MG63 (cell line): ENCODE data around the gene PRPF19. TPM values are rescaled to one million over a fixed set of nuclear protein-coding genes. Genes with fewer than 3 reads are reported as not detected.

Experiments
- DNase-seq: peaks from one replicate; pipeline ENCODE4 v3.0.0-alpha.2; 2020
- H3K27me3 ChIP-seq: fragments of 250-450 bp; sonication (Bioruptor Pico); 2 replicates; pipeline ENCODE4 v1.5.1; 2020; ENCODE audit warnings: mild to moderate bottlenecking, moderate library complexity
- H3K36me3 ChIP-seq: fragments of 250-450 bp; sonication (Bioruptor Pico); 2 replicates; pipeline ENCODE4 v1.5.1; 2020; ENCODE audit warnings: mild to moderate bottlenecking, moderate library complexity
- H3K4me3 ChIP-seq: fragments of 250-450 bp; sonication (Bioruptor Pico); 2 replicates; pipeline ENCODE4 v1.5.1; 2020; ENCODE audit warnings: mild to moderate bottlenecking, moderate library complexity
- H3K9me3 ChIP-seq: fragments of 250-450 bp; sonication (Bioruptor Pico); 2 replicates; pipeline ENCODE4 v1.5.1; 2020; ENCODE audit warnings: mild to moderate bottlenecking, moderate library complexity
- total RNA-seq: library from RNA; depleted of rRNA; stranded (reverse); fragments of >200 nt; shearing (Covaris generic); gene quantifications from 2 replicates; pipeline ENCODE4 v1.2.3, GENCODE V29; 2014; ENCODE audit warnings: low replicate concordance; rRNA removed

PRPF19 gene
- total RNA-seq, result 94.4 and 98.0 TPM in 2 replicates

DNA sequence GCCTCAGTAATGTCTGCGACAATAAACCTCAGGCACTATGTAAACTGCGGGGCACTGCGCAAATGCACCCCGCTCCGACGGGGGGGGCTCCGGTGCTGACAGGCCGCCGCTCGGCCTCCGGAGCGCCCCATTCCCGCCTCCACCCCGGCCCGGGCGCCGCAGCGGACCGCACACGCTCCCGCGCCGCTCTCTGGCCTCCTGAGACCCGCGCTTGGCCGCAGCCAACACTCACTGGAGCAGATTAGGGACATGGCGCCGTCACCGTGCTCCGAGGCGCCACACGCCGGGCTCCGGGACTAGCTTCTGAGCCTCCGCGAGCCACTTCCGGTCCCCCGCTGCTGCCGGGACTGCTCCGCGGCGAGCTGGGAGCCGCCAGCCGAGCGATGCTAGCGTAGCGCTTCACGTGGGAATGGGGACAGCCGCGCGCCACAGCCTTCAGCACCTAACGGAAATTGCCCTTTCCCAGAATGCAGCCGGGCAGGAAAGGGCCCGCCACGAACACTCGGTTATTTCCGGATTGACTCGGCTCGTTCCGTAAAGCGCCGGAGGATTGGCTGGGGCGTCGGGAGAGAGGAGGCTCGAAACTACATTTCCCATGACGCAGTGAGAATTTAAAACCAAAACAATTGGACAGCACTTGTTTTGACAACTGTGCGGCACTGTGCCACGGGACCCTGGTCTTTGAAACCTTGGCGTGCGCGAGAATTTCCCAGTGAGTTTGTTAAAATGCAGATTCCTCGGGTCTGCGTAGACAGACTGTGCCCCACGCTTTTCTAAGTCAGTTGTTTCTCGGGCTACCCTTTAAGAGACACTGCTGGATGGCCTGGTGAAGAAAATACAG, at the start of gene PRPF19:
PRPF19 (minus strand) TSS at position 454 of the 841 bp plus-strand sequence; CDS start at position 251, 203 bp downstream.
- Histone ChIP-seq H3K4me3 (peak within 1 kb of the TSS; percentile 97), H3K27me3 (no peaks in the 10 kb centered on the region; the same call in 1 of the 2 replicates), H3K36me3 (peaks cover 37% of the 10 kb centered on the region), H3K9me3 (no peaks in the 10 kb centered on the region)
- DNase-seq, result peak; percentile 93

GRCh38 chr11:60955571-60955970, 49.2 kb upstream of the PRPF19 start:
- DNase-seq, result no peak
- Histone ChIP-seq H3K27me3 (no peaks in the 10 kb centered on the region), H3K4me3 (no peak overlapping the region), H3K9me3 (no peaks in the 10 kb centered on the region), H3K36me3 (no peaks in the 10 kb centered on the region)

- H3K36me3 ChIP-seq, result no peaks in the 10 kb centered on the region
- no peak for DNase-seq
- H3K4me3 ChIP-seq, result no peak overlapping the region
- no peaks in the 10 kb centered on the region for H3K9me3 ChIP-seq
- H3K27me3 ChIP-seq, result no peaks in the 10 kb centered on the region
Observed at GRCh38 chr11:60954421-60954820, 48.0 kb upstream of the PRPF19 start.

- no peak for DNase-seq
- no peaks in the 10 kb centered on the region for H3K27me3 ChIP-seq
- H3K36me3 ChIP-seq, result no peaks in the 10 kb centered on the region
- H3K4me3 ChIP-seq, result no peak overlapping the region
- H3K9me3 ChIP-seq, result no peaks in the 10 kb centered on the region
Observed at GRCh38 chr11:60953781-60954180, 47.4 kb upstream of the PRPF19 start.

DNA sequence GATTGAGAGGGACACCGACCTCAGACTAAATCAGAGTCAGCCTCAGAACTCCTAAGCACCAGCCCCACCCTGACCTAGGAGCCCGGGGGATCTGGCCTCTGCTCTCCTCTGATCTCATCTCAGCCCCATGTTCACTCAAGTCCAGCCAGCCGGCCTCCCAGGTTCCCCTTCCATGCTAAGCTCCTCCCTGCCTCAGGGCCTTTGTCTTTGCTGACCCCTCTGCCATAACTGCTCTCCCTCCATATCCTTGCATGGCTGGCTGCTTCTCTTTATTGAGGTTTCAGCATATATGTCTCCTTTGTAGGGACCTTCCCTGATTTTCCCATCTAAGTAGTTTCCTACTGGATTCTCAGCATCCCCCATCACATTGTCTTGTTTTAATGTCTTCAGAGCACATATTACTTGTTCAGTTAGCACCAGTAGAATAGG, 46.4 kb upstream of the PRPF19 start:
- no peak for DNase-seq
- H3K27me3 ChIP-seq, result no peaks in the 10 kb centered on the region
- H3K4me3 ChIP-seq, result no peak overlapping the region
- H3K9me3 ChIP-seq, result no peaks in the 10 kb centered on the region
- H3K36me3 ChIP-seq, result no peaks in the 10 kb centered on the region

DNA sequence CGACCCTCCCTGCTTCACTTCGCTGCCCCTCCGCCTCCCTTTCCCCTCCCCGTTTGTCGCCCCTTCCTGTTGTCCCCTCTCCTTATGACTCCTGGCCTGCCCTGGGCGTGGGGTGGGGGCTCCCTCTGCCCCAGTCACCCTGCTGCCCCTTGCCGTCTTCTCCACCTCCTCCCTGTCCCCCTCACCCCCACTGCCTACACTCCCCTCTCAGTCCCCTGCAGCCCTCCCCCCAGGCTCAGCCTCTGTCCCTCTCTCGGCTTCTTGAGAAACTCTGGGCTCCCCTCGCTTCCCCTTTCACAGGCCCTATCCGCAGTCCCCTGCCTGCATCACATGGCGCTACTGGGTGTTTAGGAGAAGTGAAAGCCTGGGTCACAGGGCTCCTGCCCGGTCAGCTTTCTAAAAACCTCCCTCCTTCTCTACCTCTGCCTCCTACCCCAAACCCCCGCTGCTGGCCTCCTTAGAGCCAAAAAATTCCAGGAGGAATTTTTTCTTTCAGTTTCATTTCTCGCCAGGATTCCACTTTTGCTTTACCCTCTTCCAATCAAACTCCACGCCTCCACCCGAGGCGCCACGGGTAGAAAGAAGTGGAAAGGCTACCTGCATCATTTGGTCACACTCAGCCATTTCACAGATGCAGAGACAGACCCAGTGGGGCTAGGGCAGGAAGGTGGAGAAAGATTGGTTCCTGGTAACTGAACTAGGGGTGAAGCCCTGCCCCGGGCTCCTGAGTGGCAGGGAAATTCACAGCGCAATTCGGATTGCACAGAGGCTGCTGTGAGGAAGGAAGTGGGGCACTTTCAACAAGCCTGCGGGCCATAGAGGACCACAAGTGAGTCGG, 45.7 kb upstream of the PRPF19 start, which contains the start of gene SLC15A3:
SLC15A3 (minus strand) TSS at position 273 of the 838 bp plus-strand sequence. CDS start 625 bp downstream, outside the sequence.
- no peak for DNase-seq
- Histone ChIP-seq H3K36me3 (no peaks in the 10 kb centered on the region), H3K4me3 (no peak within 1 kb of the TSS), H3K9me3 (no peaks in the 10 kb centered on the region), H3K27me3 (no peaks in the 10 kb centered on the region)

DNA sequence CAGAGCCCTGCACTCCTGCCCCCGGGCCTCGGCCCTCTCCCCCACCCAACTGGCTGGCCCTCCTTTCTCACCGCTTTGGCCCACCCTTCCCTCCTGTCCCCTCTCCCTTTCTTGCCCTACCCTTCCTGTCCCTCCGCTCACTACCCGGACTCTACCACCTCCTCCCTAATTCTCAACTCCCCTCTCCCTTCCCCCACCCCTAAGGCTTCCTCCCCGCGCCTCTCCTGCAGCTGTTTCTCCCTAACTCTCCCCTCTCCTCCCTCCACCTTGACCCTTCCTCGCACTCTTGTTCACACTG, 45.2 kb upstream of the PRPF19 start:
- DNase-seq, result no peak
- Histone ChIP-seq H3K36me3 (no peaks in the 10 kb centered on the region), H3K27me3 (no peaks in the 10 kb centered on the region), H3K4me3 (no peak overlapping the region), H3K9me3 (no peaks in the 10 kb centered on the region)

DNA sequence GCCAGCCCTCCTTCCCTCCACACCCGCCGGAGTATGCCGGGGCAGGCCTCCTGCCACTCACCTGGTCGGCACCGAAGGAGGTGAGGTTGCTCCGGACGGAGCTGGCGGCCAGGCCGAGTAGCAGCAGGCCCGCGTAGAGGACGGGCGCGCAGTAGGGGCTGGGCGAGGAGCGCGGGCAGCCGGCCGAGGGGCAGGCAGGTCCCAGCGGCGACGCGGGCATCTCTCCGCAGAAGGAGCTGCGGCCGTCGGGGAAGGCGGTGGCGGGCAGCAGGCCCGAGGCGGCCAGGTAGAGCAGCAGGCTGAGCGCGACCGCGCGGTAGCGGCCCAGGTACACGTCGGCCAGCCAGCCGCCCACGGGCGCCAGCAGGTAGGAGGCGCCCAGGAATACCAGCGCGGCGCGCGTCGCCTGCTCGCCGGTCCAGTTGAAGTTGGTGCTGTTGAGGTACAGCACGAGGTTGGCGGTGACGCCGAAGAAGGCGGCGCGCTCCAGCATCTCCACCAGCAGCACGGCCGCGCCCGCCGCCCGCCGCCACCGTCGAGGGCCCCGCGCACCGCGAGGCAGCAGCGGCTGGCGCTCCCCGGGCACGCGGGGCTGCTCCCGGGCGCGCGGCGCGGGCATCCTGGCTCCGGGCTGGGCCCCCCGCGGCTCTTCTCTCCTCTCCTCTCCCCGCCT, 44.7 kb upstream of the PRPF19 start:
- Histone ChIP-seq H3K4me3 (no peak overlapping the region), H3K27me3 (no peaks in the 10 kb centered on the region), H3K9me3 (no peaks in the 10 kb centered on the region), H3K36me3 (no peaks in the 10 kb centered on the region)
- no peak for DNase-seq

GRCh38 chr11:60950024-60950423, 43.6 kb upstream of the PRPF19 start:
- Histone ChIP-seq H3K36me3 (no peaks in the 10 kb centered on the region), H3K9me3 (no peaks in the 10 kb centered on the region), H3K27me3 (no peaks in the 10 kb centered on the region), H3K4me3 (no peak overlapping the region)
- DNase-seq, result no peak

DNA sequence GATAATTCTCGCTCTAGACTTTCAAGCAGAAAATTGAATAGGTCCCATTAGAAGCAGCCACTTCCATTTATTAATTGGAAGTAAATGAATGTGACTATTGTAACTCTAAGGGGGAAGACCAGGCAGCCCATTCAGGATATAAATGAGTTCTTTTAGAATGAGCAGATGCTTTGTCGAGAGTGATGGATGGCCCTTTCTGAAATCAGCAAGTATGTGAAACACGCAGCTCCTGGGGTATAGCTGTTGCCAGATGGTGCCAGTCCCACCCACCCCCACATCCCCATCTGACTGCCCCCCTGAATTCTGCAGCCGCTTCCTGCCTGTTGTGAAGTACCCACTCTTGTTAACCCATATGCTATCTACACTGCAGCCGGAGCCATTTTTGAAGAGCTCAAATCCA, 41.9 kb upstream of the PRPF19 start:
- DNase-seq, result no peak
- no peaks in the 10 kb centered on the region for H3K27me3 ChIP-seq
- H3K4me3 ChIP-seq, result no peak overlapping the region
- H3K9me3 ChIP-seq, result no peaks in the 10 kb centered on the region
- no peaks in the 10 kb centered on the region for H3K36me3 ChIP-seq

GRCh38 chr11:60947700-60948099, 41.3 kb upstream of the PRPF19 start:
- Histone ChIP-seq H3K36me3 (no peaks in the 10 kb centered on the region), H3K27me3 (no peaks in the 10 kb centered on the region), H3K9me3 (no peaks in the 10 kb centered on the region), H3K4me3 (no peak overlapping the region)
- peak; percentile 39 for DNase-seq

- no peak overlapping the region for H3K4me3 ChIP-seq
- H3K9me3 ChIP-seq, result no peaks in the 10 kb centered on the region
- no peaks in the 10 kb centered on the region for H3K36me3 ChIP-seq
- DNase-seq, result no peak
- H3K27me3 ChIP-seq, result no peaks in the 10 kb centered on the region
Observed at GRCh38 chr11:60946601-60947264, 40.3 kb upstream of the PRPF19 start.

DNA sequence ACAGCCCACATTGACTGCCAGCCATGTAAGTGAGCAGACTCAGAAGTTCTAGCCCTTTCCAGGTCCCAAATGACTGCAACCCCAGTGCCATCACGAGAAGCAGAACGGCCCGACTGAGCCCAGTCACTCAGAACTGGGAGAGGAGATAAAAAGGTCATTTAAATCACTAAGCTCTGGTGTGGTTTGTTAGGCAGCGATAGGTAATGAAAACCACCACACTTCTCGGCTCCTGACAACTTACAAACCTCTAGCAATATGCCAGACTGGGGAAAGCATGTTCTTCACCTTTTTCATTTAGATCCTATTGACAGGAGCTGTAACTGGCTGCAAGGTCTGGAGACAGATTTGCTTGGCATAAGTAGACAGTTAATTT, 38.9 kb upstream of the PRPF19 start:
- Histone ChIP-seq H3K4me3 (no peak overlapping the region), H3K27me3 (no peaks in the 10 kb centered on the region), H3K36me3 (no peaks in the 10 kb centered on the region), H3K9me3 (no peaks in the 10 kb centered on the region)
- DNase-seq, result no peak

- H3K4me3 ChIP-seq, result no peak overlapping the region
- H3K27me3 ChIP-seq, result no peaks in the 10 kb centered on the region
- H3K36me3 ChIP-seq, result no peaks in the 10 kb centered on the region
- no peaks in the 10 kb centered on the region for H3K9me3 ChIP-seq
- no peak for DNase-seq
Observed at GRCh38 chr11:60944490-60945294, 38.3 kb upstream of the PRPF19 start.

DNA sequence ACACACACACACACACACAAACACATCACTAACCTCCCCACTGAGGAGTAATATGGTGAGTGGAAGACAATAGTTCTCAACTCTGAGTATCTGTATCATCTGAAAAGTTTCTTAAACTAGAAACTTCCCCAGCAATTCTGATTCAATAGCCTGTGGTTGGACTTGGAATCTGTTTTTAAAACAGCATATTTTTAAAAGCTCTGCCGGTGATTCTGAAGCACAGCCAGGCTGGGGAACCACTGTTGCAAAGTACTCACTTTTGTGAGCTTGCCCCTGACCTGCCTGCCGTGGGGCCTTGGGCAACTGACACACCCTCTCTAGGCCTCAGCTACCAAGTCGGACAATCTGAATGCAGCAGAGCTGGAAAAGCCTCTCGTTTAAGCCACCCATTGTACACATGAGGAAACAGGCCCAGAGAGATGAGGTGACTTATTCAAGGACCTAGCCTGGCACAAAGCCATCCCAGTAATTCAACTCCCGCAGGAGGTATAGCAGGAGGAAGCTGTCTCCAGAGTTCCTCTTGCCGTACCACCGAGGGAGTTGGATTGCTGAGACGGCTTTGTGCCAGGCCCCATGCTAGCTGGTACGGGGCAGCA, 36.7 kb upstream of the PRPF19 start:
- Histone ChIP-seq H3K9me3 (no peaks in the 10 kb centered on the region), H3K27me3 (no peaks in the 10 kb centered on the region), H3K4me3 (no peak overlapping the region), H3K36me3 (no peaks in the 10 kb centered on the region)
- no peak for DNase-seq

- Histone ChIP-seq H3K36me3 (no peaks in the 10 kb centered on the region), H3K27me3 (no peaks in the 10 kb centered on the region), H3K9me3 (no peaks in the 10 kb centered on the region), H3K4me3 (no peak overlapping the region)
- DNase-seq, result no peak
Observed at GRCh38 chr11:60942219-60942618, 35.8 kb upstream of the PRPF19 start.
